Measurements from ENCODE around the gene TBL1X. TPM values are rescaled to one million over a fixed set of nuclear protein-coding genes. Genes with fewer than 3 reads are reported as not detected.

The TBL1X gene
- total and polyA plus RNA-seq, 2 donors (not counting 3 experiments of a cell fraction or from before 2014, with no cell fraction given), result 8.7 to 25.3 TPM

GRCh38 chrX:9604111-9604907 lies 139.5 kb downstream of the TBL1X start:
- Histone ChIP-seq H3K27me3 (ENCODE audit: control insufficient read depth in 2 of 2, insufficient read depth in 2 of 2, low read length in 2 of 2) (no peaks in the 10 kb centered on the region), H3K9me3 (replicated peaks; ENCODE audit: control insufficient read depth, insufficient read depth, low read length) (no peaks in the 10 kb centered on the region), H3K9ac (replicated peaks; ENCODE audit: extremely low read depth, insufficient read depth, low read length) (no peak overlapping the region), H2AFZ (ENCODE audit: low read depth, low read length) (no peak overlapping the region), H3K4me3 (replicated peaks in 1 of 3; ENCODE audit: insufficient read depth in 1 of 3, low read depth in 1 of 3, low read length in 3 of 3) (no peak overlapping the region), H3K9me1 (replicated peaks; ENCODE audit: control insufficient read depth, extremely low read depth, insufficient read depth, low read length) (no peaks in the 10 kb centered on the region), H4K20me1 (replicated peaks; ENCODE audit: control insufficient read depth, extremely low read depth, insufficient read depth, low read length) (no peaks in the 10 kb centered on the region), H3K36me3 (ENCODE audit: control insufficient read depth in 2 of 2, extremely low read depth in 1 of 2, insufficient read depth in 2 of 2, low read length in 2 of 2) (no peaks in the 10 kb centered on the region), H3K79me2 (ENCODE audit: control insufficient read depth, insufficient read depth, low read length) (no peaks in the 10 kb centered on the region), H3K4me1 (ENCODE audit: control insufficient read depth, extremely low read depth, insufficient read depth, low read length) (peaks cover 4% of the 10 kb centered on the region), H3K4me2 (ENCODE audit: insufficient read depth, low read length) (no peak overlapping the region), H3K27ac (ENCODE audit: insufficient read depth, low read depth, low read length) (no peak overlapping the region)
- TF ChIP-seq, protein P1, sequence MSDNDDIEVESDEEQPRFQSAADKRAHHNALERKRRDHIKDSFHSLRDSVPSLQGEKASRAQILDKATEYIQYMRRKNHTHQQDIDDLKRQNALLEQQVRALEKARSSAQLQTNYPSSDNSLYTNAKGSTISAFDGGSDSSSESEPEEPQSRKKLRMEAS (IDR thresholded peaks at IDR 0.05; ENCODE audit: insufficient read depth, insufficient read length), result no peak
- no peak for TF ChIP-seq EZH2 (IDR thresholded peaks at IDR 0.05; ENCODE audit: borderline replicate concordance, low read depth, low read length, severe bottlenecking)
- no peak for TF ChIP-seq MYC (IDR thresholded peaks at IDR 0.05; ENCODE audit: low read depth, low read length)
- TF ChIP-seq POLR2AphosphoS5 (IDR thresholded peaks at IDR 0.05; ENCODE audit: insufficient read depth, low read depth, low read length), result no peak
- TF ChIP-seq POLR2A (IDR thresholded peaks at IDR 0.05; ENCODE audit: low read depth, low read length), result no peak
- no peak for TF ChIP-seq FOS (IDR thresholded peaks at IDR 0.05; ENCODE audit: borderline replicate concordance, insufficient read depth, low read length)
- no peak for TF ChIP-seq CTCF (IDR thresholded peaks at IDR 0.05; ENCODE audit: extremely low read depth in 1 of 2, insufficient read depth in 1 of 2, low read depth in 1 of 2, low read length in 2 of 2)
- no peak for TF ChIP-seq GATA2 (IDR thresholded peaks at IDR 0.05; ENCODE audit: insufficient read depth, insufficient read length, low read depth, low read length)
- TF ChIP-seq JUN (IDR thresholded peaks at IDR 0.05; ENCODE audit: borderline replicate concordance, insufficient read depth, insufficient read length, low read depth), result no peak
- dilution Hi-C loops (cut with MboI; ENCODE audit: extremely low pct_ligation_motif_present, low sequenced_read_pairs), result no loop called here
- CTCF ChIA-PET, result no interaction called here
- intact Hi-C loops (cut with micrococcal nuclease), result no loop called here
- POLR2A ChIA-PET, result no interaction called here
- no peak for DNase-seq (ENCODE audit: low read depth, low spot score)
- no peak for FAIRE-seq
- no TSS peak for BruUV-seq (replicated peaks)

Data from endothelial cell of umbilical vein (primary cell).